Measurements from ENCODE around the gene PNMA6F. TPM values are rescaled to one million over a fixed set of nuclear protein-coding genes. Genes with fewer than 3 reads are reported as not detected.
A peak's percentile ranks its signal among the peaks of the same experiment; 100 is the strongest.
"Not testable (repeated sequence)": the region's sequence is repeated elsewhere in the genome, so short reads cannot be mapped to it uniquely, and the experiment has no call there.

PNMA6F gene
- total and polyA plus RNA-seq, 8 donors, result 0.12 TPM; not detected in 7

DNA sequence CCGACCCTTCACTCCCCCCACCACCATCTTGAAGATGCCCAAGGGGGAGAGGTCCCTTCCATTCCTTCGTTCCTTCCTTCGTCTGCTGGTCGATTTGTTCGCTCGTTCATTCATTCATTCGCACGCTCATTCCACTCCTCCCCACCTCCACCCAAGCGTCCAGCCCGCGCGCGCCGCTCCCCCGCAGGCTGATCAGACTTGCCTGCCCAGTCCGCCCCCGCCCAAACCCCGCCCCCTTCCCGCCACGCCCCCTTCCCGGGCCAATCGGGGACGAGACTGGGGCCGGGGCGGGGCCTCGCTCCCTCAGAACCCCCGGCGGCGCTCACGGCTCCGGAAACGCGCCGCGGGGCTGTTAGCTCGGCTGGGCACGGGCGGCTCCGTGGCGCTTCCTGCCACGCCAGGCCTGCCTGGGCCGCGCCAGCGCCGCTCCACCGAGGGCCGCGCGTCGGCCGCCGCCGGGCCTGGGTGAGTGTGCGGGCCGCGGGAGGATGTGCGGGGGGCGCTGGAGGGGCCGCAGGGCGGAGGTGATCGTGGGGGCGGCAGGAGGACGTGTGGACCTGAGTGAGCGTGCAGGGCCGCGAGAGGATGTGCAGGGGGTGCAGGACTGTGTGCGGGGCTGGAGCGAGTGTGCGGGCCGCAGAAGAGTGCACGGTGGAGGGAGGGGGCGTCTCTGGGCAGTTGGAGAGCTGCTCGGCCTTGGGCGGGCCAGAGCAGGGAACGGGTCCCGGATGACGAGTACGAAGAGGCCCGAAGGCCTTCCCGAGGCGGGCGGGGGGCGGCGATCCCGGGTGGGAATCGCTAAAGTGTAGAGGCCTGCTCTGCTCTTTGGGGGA is 12.5 kb upstream of the PNMA6F start, which contains the start of gene ZNF275:
Gene ZNF275, plus strand, starts transcription at position 333 of the 833 bp plus-strand sequence. CDS start 2,527 bp downstream, outside the sequence.
- no peaks in the 10 kb centered on the region for H3K4me1 ChIP-seq
- no peaks in the 10 kb centered on the region for H3K27me3 ChIP-seq
- H3K27ac ChIP-seq, result peak within 1 kb of the TSS in 3 of 4 donors; percentile 38 to 44 (median 39)
- 0 to 30% methylated on average over 85 to 86 of the region's 86 CpGs for WGBS, 2 donors
- intact Hi-C loops (cut with DNase I), result no loop called here
- TF ChIP-seq, protein P1, sequence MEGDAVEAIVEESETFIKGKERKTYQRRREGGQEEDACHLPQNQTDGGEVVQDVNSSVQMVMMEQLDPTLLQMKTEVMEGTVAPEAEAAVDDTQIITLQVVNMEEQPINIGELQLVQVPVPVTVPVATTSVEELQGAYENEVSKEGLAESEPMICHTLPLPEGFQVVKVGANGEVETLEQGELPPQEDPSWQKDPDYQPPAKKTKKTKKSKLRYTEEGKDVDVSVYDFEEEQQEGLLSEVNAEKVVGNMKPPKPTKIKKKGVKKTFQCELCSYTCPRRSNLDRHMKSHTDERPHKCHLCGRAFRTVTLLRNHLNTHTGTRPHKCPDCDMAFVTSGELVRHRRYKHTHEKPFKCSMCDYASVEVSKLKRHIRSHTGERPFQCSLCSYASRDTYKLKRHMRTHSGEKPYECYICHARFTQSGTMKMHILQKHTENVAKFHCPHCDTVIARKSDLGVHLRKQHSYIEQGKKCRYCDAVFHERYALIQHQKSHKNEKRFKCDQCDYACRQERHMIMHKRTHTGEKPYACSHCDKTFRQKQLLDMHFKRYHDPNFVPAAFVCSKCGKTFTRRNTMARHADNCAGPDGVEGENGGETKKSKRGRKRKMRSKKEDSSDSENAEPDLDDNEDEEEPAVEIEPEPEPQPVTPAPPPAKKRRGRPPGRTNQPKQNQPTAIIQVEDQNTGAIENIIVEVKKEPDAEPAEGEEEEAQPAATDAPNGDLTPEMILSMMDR (IDR thresholded peaks at IDR 0.05), result no peak
- H3K9me3 ChIP-seq, result no peaks in the 10 kb centered on the region
- DNase-seq (peak; percentile 71 to 90 (median 84)), ATAC-seq (peak; percentile 98 to 99 (median 99)), FAIRE-seq (no peak)
- H3K36me3 ChIP-seq, result no peaks in the 10 kb centered on the region
- peak within 1 kb of the TSS; percentile 28 to 54 (median 44) for H3K4me3 ChIP-seq

DNA sequence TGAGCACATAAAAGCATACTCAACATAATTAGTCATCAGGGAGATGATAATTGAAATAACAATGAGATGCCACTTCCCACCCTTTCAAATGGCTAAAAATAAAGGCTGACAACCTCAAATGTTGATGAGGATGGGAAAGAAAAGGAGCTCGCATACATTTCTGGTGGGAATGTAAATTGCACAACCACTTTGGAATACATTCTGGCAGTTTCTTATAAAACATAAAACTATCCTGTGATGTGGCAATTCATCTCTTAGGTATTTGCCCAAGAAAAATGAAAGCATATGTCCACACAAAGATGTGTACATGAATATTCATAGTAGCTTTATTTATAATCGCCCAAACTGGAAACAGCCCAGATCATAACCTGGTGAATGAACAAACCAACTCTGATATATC is 11.7 kb upstream of the PNMA6F start:
- Histone ChIP-seq H3K4me3 (peak overlapping the region in 1 of 4 donors; percentile 49), H3K36me3 (no peaks in the 10 kb centered on the region), H3K27ac (no peak overlapping the region), H3K4me1 (no peaks in the 10 kb centered on the region), H3K9me3 (no peaks in the 10 kb centered on the region), H3K27me3 (no peaks in the 10 kb centered on the region)
- DNase-seq (no peak), ATAC-seq (no peak), FAIRE-seq (no peak)
- TF ChIP-seq, protein P1 (IDR thresholded peaks at IDR 0.05), result no peak
- intact Hi-C loops (cut with DNase I), result no loop called here
- 41 to 66% methylated on average over 2 of the region's 2 CpGs for WGBS, 2 donors

DNA sequence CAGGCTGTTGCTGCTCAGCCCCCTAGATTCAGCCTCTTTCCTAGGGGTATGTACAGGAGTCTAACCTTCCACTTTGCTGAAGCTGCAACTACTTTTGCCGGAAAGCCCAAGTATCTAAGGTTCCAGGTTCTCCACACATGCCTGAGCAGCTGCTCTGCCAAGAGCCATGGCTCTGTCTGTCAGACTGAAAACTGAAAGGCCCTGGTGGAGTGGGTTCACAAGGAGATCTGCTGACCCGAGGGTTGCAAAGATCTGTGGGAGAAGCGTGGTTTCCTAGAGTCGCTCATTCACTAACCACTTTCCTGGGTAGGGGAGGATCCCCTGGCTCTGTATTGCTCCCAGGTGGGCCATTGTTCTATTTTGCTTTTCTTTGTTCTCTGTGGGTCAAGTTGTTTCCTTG is 6.0 kb upstream of the PNMA6F start:
- TF ChIP-seq, protein P1 (IDR thresholded peaks at IDR 0.05), result no peak
- H3K4me3 ChIP-seq, result no peak overlapping the region
- H3K36me3 ChIP-seq, result no peaks in the 10 kb centered on the region
- H3K4me1 ChIP-seq, result no peaks in the 10 kb centered on the region
- FAIRE-seq, result no peak
- no peaks in the 10 kb centered on the region for H3K9me3 ChIP-seq
- no peak for DNase-seq
- intact Hi-C loops (cut with DNase I), result no loop called here
- no peak overlapping the region for H3K27ac ChIP-seq
- H3K27me3 ChIP-seq, result peaks cover 0 to 4% (median 1%) of the 10 kb centered on the region in 4 donors
- 76 to 83% methylated on average over 4 of the region's 4 CpGs for WGBS, 2 donors
- no peak for ATAC-seq

DNA sequence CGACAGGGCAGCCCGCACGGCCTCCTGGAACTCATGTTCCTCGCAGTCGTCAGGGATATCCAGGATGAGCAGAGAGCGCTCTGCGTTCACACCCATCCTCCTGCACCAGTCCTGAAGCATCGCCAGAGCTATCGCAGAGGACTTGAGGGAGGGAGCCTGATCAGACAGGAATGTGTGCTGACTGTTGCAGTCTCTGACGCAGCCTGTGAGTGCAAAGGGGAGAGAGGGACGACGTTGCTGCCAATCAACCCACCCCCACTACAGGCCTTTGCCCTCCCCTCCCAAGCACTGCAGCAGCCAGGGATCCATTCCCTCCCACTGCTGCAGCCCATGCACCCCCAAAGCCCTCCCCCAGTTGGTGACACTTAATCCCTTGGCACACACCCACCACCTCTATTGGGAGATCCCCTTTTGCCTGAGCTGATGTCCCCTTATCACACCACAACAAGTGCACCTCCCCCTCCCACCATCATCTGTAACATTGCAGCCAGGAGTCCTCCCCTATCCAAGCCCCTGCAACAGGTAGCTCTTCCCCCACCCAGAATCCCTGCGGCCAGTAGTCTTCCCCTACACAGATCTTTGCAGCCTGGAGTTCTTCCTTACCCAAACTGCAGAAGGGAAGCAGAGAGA is 897 bp downstream of the PNMA6F start:
- 48 to 49% methylated on average over 7 to 10 of the region's 13 CpGs for WGBS, 2 donors
- H3K4me1 ChIP-seq, result no peaks in the 10 kb centered on the region
- FAIRE-seq, result no peak
- intact Hi-C loops (cut with DNase I), result no loop called here
- no peaks in the 10 kb centered on the region for H3K27me3 ChIP-seq
- no peak for ATAC-seq
- no peaks in the 10 kb centered on the region for H3K36me3 ChIP-seq
- no peak overlapping the region for H3K4me3 ChIP-seq
- no peak overlapping the region for H3K27ac ChIP-seq
- TF ChIP-seq, protein P1 (IDR thresholded peaks at IDR 0.05), result no peak
- DNase-seq, result no peak
- H3K9me3 ChIP-seq, result no peaks in the 10 kb centered on the region

DNA sequence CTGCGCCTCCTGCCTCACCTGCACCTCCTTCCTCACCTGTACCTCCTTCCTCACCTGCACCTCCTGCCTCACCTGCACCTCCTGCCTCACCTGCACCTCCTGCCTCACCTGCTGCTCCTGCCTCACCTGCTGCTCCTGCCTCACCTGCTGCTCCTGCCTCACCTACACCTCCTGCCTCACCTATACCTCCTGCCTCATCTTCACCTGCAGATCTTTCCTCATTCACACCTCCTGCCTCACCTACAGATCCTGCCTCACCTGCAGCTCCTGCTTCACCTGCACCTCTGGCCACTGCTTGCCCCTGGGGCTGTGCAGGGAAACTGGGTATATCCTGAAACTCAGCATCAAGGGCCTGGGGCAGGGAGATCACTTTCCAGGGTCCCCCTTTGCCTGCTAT is 1.5 kb downstream of the PNMA6F start:
- H3K4me1 ChIP-seq; H3K4me3 ChIP-seq; H3K27me3 ChIP-seq; FAIRE-seq; ATAC-seq; H3K27ac ChIP-seq; DNase-seq; H3K9me3 ChIP-seq; H3K36me3 ChIP-seq; intact Hi-C loops (cut with DNase I): not testable (repeated sequence)
- 91 to 96% methylated on average over 1 of the region's 1 CpG for WGBS, 2 donors

All from pancreas (tissue), 10 donors.